OCI-LY3 (cell line): ENCODE results near the gene ABCG1.

Experiments
- CTCF ChIP-seq: fragments of 200-600, 300-600 bp; sonication (generic); IDR thresholded peaks from 2 replicates; pipeline ENCODE4 v1.5.1; 2014; ENCODE audit warnings: antibody characterized with exemption, low read length, low read depth
- EZH2phosphoT487 ChIP-seq: fragments of 200-600 bp; shearing (Covaris generic); IDR thresholded peaks from 2 replicates; pipeline ENCODE4 v1.6.1; 2018; ENCODE audit warnings: antibody characterized with exemption, mixed run types, low read depth

DNA sequence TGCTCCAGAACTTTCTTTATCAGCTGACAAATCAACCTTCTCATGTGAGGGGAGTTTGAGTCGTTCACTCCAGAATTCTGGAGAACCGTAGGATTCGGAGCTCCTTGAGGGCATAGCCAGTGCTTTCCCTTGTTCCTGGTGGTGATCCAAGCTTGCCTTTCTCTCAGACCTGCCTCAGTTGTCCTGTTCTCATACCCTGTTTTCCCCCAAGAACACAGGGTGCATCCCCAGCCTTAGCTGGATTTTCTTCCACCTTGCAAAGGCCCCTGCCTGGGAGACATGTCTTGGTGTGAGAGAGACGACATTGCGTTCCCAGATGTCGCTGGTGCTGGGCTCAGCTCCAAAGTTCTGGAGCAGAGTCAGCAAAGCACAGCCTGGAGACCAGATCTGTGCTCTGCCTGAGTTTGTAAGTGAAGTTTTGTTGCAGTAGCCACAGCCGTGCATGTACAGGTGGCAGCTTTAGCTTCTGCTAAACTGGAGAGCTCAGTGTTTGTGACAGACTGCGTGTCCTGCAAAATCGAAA lies 40.0 kb downstream of the ABCG1 start:
- no peak for TF ChIP-seq CTCF
- TF ChIP-seq EZH2phosphoT487: no peak
